AG04449 (cell line): ENCODE results near the gene TWNK.

Experiments used
- CTCF ChIA-PET: fragments of 350-600 bp; formaldehyde crosslinking; extraction: SDS; loops from one replicate; lab custom pipeline; 2021; ENCODE audit warnings: antibody characterized with exemption; lab: Yijun Ruan, JAX
- POLR2A ChIA-PET: fragments of 400-600, 350-600 bp; formaldehyde crosslinking; extraction: SDS; loops from one replicate; lab custom pipeline; 2020; ENCODE audit warnings: antibody characterized with exemption, inconsistent platforms; lab: Yijun Ruan, JAX
- DNase-seq: peaks from one replicate; pipeline ENCODE4 v3.0.0-alpha.2; 2010; ENCODE audit warnings: low read depth, low spot score
- H3K4me3 ChIP-seq: 2 replicates; pipeline ENCODE4 v1.5.1; 2011; ENCODE audit warnings: low read depth, mild to moderate bottlenecking, control low read depth, low read length
- TF ChIP-seq, protein P1 (sequence below): IDR thresholded peaks from one replicate; pipeline ENCODE4 v1.5.1; 2011; ENCODE audit warnings: mild to moderate bottlenecking, moderate library complexity, low read length, control low read depth, inconsistent platforms; ENCODE audit not compliant: insufficient read depth; ENCODE audit errors: missing control alignments

Gene TWNK

GRCh38 chr10:100948916-100949315 lies 38.4 kb upstream of the TWNK start:
- DNase-seq: no peak
- ChIA-PET POLR2A (no interaction called here), CTCF (interaction anchor here (1.1 to 4.7 kb wide), 4 partner anchors 9 to 21 kb away, joined by 3 to 28 read pairs (median 4); partner anchors contain the start of gene SEMA4G)
- TF ChIP-seq, protein P1, sequence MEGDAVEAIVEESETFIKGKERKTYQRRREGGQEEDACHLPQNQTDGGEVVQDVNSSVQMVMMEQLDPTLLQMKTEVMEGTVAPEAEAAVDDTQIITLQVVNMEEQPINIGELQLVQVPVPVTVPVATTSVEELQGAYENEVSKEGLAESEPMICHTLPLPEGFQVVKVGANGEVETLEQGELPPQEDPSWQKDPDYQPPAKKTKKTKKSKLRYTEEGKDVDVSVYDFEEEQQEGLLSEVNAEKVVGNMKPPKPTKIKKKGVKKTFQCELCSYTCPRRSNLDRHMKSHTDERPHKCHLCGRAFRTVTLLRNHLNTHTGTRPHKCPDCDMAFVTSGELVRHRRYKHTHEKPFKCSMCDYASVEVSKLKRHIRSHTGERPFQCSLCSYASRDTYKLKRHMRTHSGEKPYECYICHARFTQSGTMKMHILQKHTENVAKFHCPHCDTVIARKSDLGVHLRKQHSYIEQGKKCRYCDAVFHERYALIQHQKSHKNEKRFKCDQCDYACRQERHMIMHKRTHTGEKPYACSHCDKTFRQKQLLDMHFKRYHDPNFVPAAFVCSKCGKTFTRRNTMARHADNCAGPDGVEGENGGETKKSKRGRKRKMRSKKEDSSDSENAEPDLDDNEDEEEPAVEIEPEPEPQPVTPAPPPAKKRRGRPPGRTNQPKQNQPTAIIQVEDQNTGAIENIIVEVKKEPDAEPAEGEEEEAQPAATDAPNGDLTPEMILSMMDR: no peak
- H3K4me3 ChIP-seq: no peak overlapping the region

- no peak overlapping the region for H3K4me3 ChIP-seq
- CTCF ChIA-PET: interaction anchor here (1.0 kb wide), 1 partner anchor 9 kb away, joined by 3 read pairs; no protein-coding TSS in a partner anchor
- POLR2A ChIA-PET: no interaction called here
- TF ChIP-seq, protein P1: no peak
- no peak for DNase-seq
Measured at GRCh38 chr10:100960251-100960650, 27.1 kb upstream of the TWNK start.

DNA sequence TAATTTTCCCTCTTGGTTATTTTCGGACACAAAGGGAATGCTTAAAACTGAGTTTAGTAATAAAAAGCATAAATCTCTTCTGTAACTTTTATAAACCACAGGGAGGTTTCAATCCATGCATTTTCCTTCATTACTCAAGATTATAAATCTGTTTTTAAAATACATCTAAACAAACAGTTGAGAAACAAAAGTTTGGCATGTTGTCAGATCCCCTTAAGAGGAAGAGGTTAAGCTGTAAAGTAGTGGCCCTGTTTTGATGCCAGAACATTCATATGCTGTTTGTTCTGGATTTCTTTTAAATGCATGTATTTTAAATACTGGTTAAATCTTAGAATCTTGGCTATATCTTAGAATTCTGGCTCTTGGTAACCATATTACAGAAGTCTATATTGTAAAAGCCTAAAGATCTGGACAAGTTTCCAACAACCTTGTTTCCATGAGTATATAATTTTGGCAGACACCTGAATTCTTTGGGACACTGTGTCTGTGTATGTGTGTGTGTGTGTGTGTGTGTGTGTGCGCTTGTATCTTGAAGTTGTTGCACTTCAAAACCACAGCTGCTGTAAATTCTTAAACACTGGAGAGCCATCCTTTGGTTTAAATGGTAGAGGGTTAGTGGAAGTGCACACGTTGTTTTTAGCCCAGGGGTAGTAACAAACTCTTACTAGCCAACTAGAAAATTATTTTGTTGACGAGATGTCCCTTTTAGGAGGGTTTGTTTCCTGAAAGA lies 24.8 kb upstream of the TWNK start:
- ChIA-PET POLR2A (no interaction called here), CTCF (interaction anchor here (1.1 to 1.7 kb wide), 5 partner anchors 13 to 52 kb away, joined by 3 to 8 read pairs (median 5); no protein-coding TSS in a partner anchor)
- H3K4me3 ChIP-seq: no peak overlapping the region
- DNase-seq: no peak
- TF ChIP-seq, protein P1: no peak

GRCh38 chr10:100963826-100964225 lies 23.5 kb upstream of the TWNK start:
- POLR2A ChIA-PET: no interaction called here
- TF ChIP-seq, protein P1: no peak
- H3K4me3 ChIP-seq: no peak overlapping the region
- CTCF ChIA-PET: interaction anchor here (1.1 to 2.3 kb wide), 4 partner anchors 16 to 56 kb away, joined by 3 to 8 read pairs (median 6); no protein-coding TSS in a partner anchor
- no peak for DNase-seq

DNA sequence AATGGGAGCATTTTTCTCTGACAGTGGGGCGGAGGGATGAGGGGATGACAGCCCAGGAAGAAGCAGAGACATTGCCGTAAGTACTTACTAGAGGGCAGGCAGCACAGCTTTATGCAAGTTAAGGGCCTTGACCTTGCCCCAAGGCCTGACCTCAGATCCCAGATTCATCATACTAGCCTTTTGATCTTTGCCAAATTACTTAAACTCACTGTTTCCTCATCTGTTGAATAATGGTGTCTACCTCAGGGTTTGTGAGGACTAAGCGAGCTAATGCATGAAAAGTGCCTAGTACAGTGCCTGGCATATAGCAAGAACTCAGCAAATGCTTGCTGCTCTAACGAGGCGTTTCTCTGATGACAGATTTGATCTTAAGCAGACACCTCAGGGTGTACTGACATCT lies 21.5 kb upstream of the TWNK start:
- no peak for DNase-seq
- TF ChIP-seq, protein P1: no peak
- CTCF ChIA-PET: interaction anchor here (0.8 to 4.3 kb wide), 8 partner anchors 8 to 101 kb away, joined by 3 to 28 read pairs (median 6); no protein-coding TSS in a partner anchor

DNA sequence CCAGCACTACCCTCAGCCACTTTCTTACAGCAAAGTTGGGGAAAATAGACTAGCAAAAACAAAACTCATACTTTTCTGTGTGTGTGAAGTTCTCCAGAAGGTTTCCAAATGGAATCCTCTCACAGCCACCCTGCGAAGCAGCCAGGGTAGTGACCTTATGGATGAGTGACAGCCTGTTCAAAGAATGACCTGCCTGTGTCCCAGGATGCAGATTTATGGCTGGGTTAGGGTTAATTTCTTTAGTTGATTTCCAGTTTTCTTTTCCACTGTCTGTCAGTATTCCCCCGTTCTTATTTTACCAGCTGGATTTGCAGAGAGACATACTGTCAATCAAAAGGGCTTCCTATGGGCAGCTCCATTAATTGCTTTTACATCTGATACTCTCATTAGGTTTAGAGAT lies 20.5 kb upstream of the TWNK start:
- DNase-seq: no peak
- H3K4me3 ChIP-seq: no peak overlapping the region
- ChIA-PET POLR2A (no interaction called here), CTCF (interaction anchor here (0.7 to 4.7 kb wide), 9 partner anchors 9 to 100 kb away, joined by 3 to 49 read pairs (median 3); no protein-coding TSS in a partner anchor)
- TF ChIP-seq, protein P1: no peak

More for the DNA sequence above, 21.5 kb upstream of the TWNK start:
- no peak overlapping the region for H3K4me3 ChIP-seq
- POLR2A ChIA-PET: no interaction called here
